Measurements from ENCODE around the gene FGD3. TPM values are rescaled to one million over a fixed set of nuclear protein-coding genes. Genes with fewer than 3 reads are reported as not detected.

Gene FGD3
- total RNA-seq, 1 experiment from 2014 or later, result 89.0 TPM

GRCh38 chr9:93081081-93081529 is 133.8 kb downstream of the FGD3 start:
- no peak overlapping the region for H2AFZ ChIP-seq
- no peaks in the 10 kb centered on the region for H3K9me3 ChIP-seq (ENCODE audit: insufficient read depth, low read depth)
- H3K27me3 ChIP-seq (ENCODE audit: insufficient read depth, low read depth), result no peaks in the 10 kb centered on the region
- ChIA-PET CTCF (no interaction called here), POLR2A (ENCODE audit: unreplicated experiment) (interaction anchor here (0.7 kb wide), 1 partner anchor 26 kb away, joined by 3 read pairs; no protein-coding TSS in a partner anchor)
- H3F3A ChIP-seq (ENCODE audit: insufficient read depth, low read depth), result no peaks in the 10 kb centered on the region
- H3K27ac ChIP-seq, result no peak overlapping the region
- peaks cover 6% of the 10 kb centered on the region; the same call in 1 of the 2 replicates for H3K4me1 ChIP-seq (replicated peaks; ENCODE audit: insufficient read depth)
- intact Hi-C loops (cut with micrococcal nuclease; ENCODE audit: unreplicated experiment), result no loop called here
- BruUV-seq (replicated peaks), result no TSS peak
- H3K4me3 ChIP-seq, result no peak overlapping the region
- DNase-seq, result no peak
- no peaks in the 10 kb centered on the region for H3K79me2 ChIP-seq (ENCODE audit: low read depth)
- no peaks in the 10 kb centered on the region for H3K9me2 ChIP-seq (ENCODE audit: insufficient read depth)
- H3K36me3 ChIP-seq (ENCODE audit: low read depth), result no peaks in the 10 kb centered on the region
- no peak for TF ChIP-seq EZH2 (IDR thresholded peaks at IDR 0.05; ENCODE audit: low read depth)
- TF ChIP-seq, protein P1, sequence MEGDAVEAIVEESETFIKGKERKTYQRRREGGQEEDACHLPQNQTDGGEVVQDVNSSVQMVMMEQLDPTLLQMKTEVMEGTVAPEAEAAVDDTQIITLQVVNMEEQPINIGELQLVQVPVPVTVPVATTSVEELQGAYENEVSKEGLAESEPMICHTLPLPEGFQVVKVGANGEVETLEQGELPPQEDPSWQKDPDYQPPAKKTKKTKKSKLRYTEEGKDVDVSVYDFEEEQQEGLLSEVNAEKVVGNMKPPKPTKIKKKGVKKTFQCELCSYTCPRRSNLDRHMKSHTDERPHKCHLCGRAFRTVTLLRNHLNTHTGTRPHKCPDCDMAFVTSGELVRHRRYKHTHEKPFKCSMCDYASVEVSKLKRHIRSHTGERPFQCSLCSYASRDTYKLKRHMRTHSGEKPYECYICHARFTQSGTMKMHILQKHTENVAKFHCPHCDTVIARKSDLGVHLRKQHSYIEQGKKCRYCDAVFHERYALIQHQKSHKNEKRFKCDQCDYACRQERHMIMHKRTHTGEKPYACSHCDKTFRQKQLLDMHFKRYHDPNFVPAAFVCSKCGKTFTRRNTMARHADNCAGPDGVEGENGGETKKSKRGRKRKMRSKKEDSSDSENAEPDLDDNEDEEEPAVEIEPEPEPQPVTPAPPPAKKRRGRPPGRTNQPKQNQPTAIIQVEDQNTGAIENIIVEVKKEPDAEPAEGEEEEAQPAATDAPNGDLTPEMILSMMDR (conservative IDR thresholded peaks at IDR 0.05), result no peak
- H4K20me1 ChIP-seq (ENCODE audit: insufficient read depth), result no peaks in the 10 kb centered on the region
- no peak overlapping the region for H3K4me2 ChIP-seq

GRCh38 chr9:93081931-93082330 is 134.6 kb downstream of the FGD3 start:
- Histone ChIP-seq H3K9me3 (ENCODE audit: insufficient read depth, low read depth) (no peaks in the 10 kb centered on the region), H3K9me2 (ENCODE audit: insufficient read depth) (no peaks in the 10 kb centered on the region), H3K36me3 (ENCODE audit: low read depth) (no peaks in the 10 kb centered on the region), H3K4me1 (replicated peaks; ENCODE audit: insufficient read depth) (peaks cover 6% of the 10 kb centered on the region; the same call in 1 of the 2 replicates), H3K27ac (no peak overlapping the region), H4K20me1 (ENCODE audit: insufficient read depth) (no peaks in the 10 kb centered on the region), H3K4me3 (no peak overlapping the region), H3F3A (ENCODE audit: insufficient read depth, low read depth) (no peaks in the 10 kb centered on the region), H3K27me3 (ENCODE audit: insufficient read depth, low read depth) (no peaks in the 10 kb centered on the region), H3K4me2 (no peak overlapping the region), H2AFZ (no peak overlapping the region), H3K79me2 (ENCODE audit: low read depth) (no peaks in the 10 kb centered on the region)
- no TSS peak for BruUV-seq (replicated peaks)
- intact Hi-C loops (cut with micrococcal nuclease; ENCODE audit: unreplicated experiment), result no loop called here
- TF ChIP-seq, protein P1 (conservative IDR thresholded peaks at IDR 0.05), result no peak
- no peak for TF ChIP-seq EZH2 (IDR thresholded peaks at IDR 0.05; ENCODE audit: low read depth)
- no peak for DNase-seq
- ChIA-PET CTCF (no interaction called here), POLR2A (ENCODE audit: unreplicated experiment) (no interaction called here)

DNA sequence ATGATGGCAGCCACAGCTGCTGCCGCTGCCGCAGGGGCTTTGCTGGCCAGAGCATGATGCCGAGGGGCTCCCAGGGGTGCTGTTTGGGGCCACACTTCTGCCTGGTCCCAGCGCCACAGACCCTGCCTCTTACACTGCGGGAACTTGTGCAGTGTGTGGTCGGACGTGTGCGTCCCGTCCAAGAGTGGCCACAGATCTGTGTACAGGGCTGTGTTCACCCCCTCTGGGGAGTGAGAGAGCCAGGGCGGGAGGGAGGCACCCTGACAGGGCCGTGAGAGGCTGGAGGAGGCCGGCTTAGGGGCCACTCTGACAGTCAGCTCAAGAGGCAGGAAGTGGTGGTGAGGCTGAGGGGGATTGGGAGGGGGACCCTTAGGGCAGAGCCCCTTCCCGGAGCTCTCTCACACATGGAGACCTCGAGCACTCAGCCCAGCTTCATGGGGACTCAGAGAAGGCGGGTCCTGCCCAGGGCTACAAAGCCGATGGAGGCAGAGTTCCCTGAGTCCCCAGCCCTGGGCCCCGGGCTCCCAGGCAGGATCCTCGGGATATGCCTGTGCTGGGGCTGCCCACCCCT is 135.6 kb downstream of the FGD3 start:
- Histone ChIP-seq H2AFZ (no peak overlapping the region), H3K9me3 (ENCODE audit: insufficient read depth, low read depth) (no peaks in the 10 kb centered on the region), H3K79me2 (ENCODE audit: low read depth) (no peaks in the 10 kb centered on the region), H3K9me2 (ENCODE audit: insufficient read depth) (no peaks in the 10 kb centered on the region), H4K20me1 (ENCODE audit: insufficient read depth) (no peaks in the 10 kb centered on the region), H3K4me3 (no peak overlapping the region), H3K4me2 (no peak overlapping the region), H3F3A (ENCODE audit: insufficient read depth, low read depth) (no peaks in the 10 kb centered on the region), H3K4me1 (replicated peaks; ENCODE audit: insufficient read depth) (peaks cover 6% of the 10 kb centered on the region; the same call in 1 of the 2 replicates), H3K27ac (no peak overlapping the region), H3K36me3 (ENCODE audit: low read depth) (no peaks in the 10 kb centered on the region), H3K27me3 (ENCODE audit: insufficient read depth, low read depth) (no peaks in the 10 kb centered on the region)
- BruUV-seq (replicated peaks), result no TSS peak
- POLR2A ChIA-PET (ENCODE audit: unreplicated experiment), result no interaction called here
- intact Hi-C loops (cut with micrococcal nuclease; ENCODE audit: unreplicated experiment), result no loop called here
- TF ChIP-seq, protein P1 (conservative IDR thresholded peaks at IDR 0.05), result no peak
- TF ChIP-seq EZH2 (IDR thresholded peaks at IDR 0.05; ENCODE audit: low read depth), result no peak
- no peak for DNase-seq
- CTCF ChIA-PET, result no interaction called here
